ENCODE data around the gene NFIX. TPM values are rescaled to one million over a fixed set of nuclear protein-coding genes. Genes with fewer than 3 reads are reported as not detected.

The NFIX gene
- total and polyA plus RNA-seq, 9 of the 15 experiments (the other 6 are each of a cell fraction or from before 2014, with no cell fraction given): 0.28 to 26.8 (median 5.4) TPM

- TF ChIP-seq GTF2B (IDR thresholded peaks at IDR 0.05; ENCODE audit: extremely low read depth, insufficient read length): no peak
- TF ChIP-seq HDGF (IDR thresholded peaks at IDR 0.05): no peak
- no peak for TF ChIP-seq ZKSCAN8 (CRISPR knock-in tag; IDR thresholded peaks at IDR 0.05)
- no peak for TF ChIP-seq TGIF2 (CRISPR knock-in tag; IDR thresholded peaks at IDR 0.05)
- no peak for TF ChIP-seq ZBTB1 (CRISPR knock-in tag; IDR thresholded peaks at IDR 0.05; ENCODE audit: borderline replicate concordance, low read depth)
- TF ChIP-seq SAP30 (IDR thresholded peaks at IDR 0.05; ENCODE audit: borderline replicate concordance, insufficient read depth, low read depth, low read length, poor library complexity, severe bottlenecking): no peak
- peak; percentile 37; the same call in 1 of the 2 replicates for TF ChIP-seq MTA3 (IDR thresholded peaks at IDR 0.05; ENCODE audit: borderline replicate concordance)
- TF ChIP-seq NELFE (IDR thresholded peaks at IDR 0.05; ENCODE audit: insufficient read depth, insufficient read length): no peak
- peak; percentile 35 to 64; a peak in 1 of 4 replicates for TF ChIP-seq UBTF (IDR thresholded peaks at IDR 0.05; ENCODE audit: borderline replicate concordance in 1 of 2, low read depth in 2 of 2, low read length in 2 of 2)
- no peak for TF ChIP-seq ZKSCAN1 (IDR thresholded peaks at IDR 0.05; ENCODE audit: low read depth, low read length)
- 0 out of 4 replicates have a peak, but pooled peaks of 1 of the 2 experiments have one; percentile 23 for TF ChIP-seq NONO (IDR thresholded peaks at IDR 0.05; ENCODE audit: low read depth in 2 of 2, low read length in 1 of 2)
- no peak for TF ChIP-seq TEAD1 (CRISPR knock-in tag; IDR thresholded peaks at IDR 0.05)
- TF ChIP-seq TEAD2 (tag; IDR thresholded peaks at IDR 0.05): no peak
- TF ChIP-seq U2AF2 (optimal IDR thresholded peaks at IDR 0.05; ENCODE audit: low read depth, low read length): no peak
- TF ChIP-seq CHCHD3 (CRISPR knock-in tag; IDR thresholded peaks at IDR 0.05): no peak
- TF ChIP-seq ZNF512 (tag; IDR thresholded peaks at IDR 0.05): no peak
- TF ChIP-seq ZBED1 (IDR thresholded peaks at IDR 0.05): no peak
- TF ChIP-seq ZNF140 (CRISPR knock-in tag; IDR thresholded peaks at IDR 0.05): no peak
- TF ChIP-seq STAT6 (CRISPR knock-in tag; IDR thresholded peaks at IDR 0.05): no peak
These were observed 526 bp downstream of the NFIX start (continued) for GRCh38 chr19:12995596-12996405.
